Measurements from ENCODE around the gene KLRF1.
"Not testable (repeated sequence)": the region's sequence is repeated elsewhere in the genome, so short reads cannot be mapped to it uniquely, and the experiment has no call there.

KLRF1 gene

DNA sequence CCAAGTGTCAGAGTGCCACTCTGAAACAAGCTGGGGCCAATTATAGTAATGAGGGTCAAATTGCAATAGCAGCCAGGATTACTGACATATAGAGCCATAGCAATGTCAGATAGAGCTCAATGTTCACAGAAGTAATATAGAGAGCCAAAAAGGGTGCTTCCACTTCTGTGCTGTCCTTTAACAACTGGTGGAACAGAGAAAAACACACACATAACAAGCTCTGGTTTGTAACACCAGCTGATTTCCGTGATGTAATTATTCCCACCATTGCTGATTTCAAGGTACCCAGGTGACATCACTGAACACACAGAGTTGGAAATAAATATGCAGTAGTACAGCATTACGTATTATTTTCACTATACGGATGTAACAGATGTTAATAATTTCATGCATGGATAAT is 44.9 kb downstream of the KLRF1 start:
- no peak for DNase-seq

DNA sequence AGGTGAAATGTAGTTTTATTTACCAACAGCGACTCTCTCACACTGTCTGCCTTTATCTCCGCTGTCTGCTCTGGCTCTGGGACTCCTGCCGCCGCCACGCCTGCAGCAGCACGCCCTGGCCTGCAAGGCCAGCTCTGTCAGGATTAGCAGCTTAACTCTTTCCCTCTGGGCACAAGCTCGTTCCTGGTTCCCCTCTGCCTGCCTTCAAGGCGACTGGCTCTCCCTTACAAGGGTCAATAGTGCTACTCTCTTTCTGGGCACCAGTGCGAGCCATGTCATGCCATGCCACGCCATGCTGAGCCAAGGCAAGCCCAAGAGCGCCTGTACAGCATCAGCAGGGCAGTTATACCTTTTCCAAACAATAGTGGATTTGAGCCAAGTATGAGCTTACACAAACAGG is 45.5 kb downstream of the KLRF1 start:
- no peak for DNase-seq

GRCh38 chr12:9876120-9876519 is 48.8 kb downstream of the KLRF1 start:
- DNase-seq: not testable (repeated sequence)

GRCh38 chr12:9880532-9881078 is 53.3 kb downstream of the KLRF1 start:
- no peak for DNase-seq

- no peak for DNase-seq
These were observed 54.0 kb downstream of the KLRF1 start, which contains the start of gene KLRF2 for GRCh38 chr12:9881246-9881645. KLRF2 (plus strand) TSS chr12:9881489; CDS start chr12:9881596, 107 bp downstream.

- no peak for DNase-seq
These were observed 54.7 kb downstream of the KLRF1 start for GRCh38 chr12:9881988-9882387.

DNA sequence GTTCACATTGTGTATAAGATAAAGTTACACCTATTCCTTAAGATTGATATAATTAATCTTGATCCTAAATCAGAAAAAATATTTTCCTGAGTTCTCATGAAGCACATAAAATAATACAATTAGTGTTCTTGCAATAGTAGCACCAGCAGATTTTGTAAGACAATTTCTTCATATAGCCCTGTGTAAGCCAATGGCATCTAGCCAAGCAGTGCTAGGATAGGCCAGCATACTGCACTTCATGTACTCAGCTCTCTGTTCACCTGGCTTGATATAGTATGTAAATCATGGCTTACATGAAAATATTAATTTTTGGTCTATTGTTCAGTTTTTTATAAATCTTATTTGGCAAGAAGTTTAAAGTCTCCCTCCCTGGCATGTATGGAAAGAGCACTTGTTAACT is 55.9 kb downstream of the KLRF1 start:
- no peak for DNase-seq

DNA sequence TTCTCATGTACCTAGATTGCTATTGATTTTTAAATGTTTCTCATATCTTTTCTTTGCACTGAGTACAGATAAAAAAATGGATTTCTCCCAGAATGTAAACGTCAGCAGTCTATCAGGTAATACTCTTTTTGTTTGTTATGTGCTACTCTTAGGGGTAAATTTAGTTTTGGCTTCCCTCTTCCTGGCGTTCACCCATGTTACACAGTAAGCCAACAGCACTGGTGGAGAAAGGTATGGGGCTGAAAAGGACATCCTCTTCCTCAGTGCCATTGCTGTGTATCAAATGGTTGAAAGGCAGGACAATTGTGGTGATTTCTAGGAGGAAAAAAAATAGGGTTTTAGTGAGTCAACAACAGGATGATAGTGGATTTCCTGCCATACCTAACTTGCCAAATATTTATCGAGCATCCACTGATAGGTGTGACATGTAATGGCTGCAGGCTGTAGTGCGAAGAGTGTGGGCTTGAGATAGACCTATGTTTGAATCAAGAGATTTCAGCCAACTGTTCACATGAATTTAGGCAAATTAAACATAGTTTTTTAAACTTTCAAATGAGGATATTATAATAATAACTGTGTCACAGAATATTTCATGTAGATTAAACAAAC is 61.5 kb downstream of the KLRF1 start:
- DNase-seq: no peak

Measured in femur (tissue), 1 donor.